ENCODE results near the gene LRCOL1.

- TF ChIP-seq CTCF (IDR thresholded peaks at IDR 0.05) (no peak), POLR2A (IDR thresholded peaks at IDR 0.05) (no peak)
These were observed 48.8 kb upstream of the LRCOL1 start for GRCh38 chr12:132659146-132659545.

Measured in prostate gland (tissue), 2 donors.